Measurements from ENCODE around the gene ATG9B.

DNA sequence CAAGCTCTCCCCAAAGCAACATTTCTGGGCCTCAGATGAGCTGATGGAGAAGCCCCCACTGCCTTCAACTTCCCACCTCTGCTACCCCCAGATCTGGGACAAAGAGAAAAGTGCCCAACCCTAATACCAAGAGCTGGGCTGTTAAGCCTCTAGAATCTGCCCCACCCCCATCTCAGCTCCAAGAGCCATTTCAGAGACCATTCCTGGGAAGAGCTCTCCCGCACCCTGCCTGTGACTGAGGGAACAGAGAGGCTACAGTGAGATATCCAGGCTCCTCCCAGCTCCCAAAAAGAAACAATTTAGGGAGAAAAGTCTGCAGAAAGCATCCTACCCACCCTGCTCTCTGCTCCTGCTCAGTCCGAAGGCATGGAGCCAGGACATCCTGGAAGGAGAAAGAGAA is 43.6 kb downstream of the ATG9B start:
- TF ChIP-seq, protein P1, sequence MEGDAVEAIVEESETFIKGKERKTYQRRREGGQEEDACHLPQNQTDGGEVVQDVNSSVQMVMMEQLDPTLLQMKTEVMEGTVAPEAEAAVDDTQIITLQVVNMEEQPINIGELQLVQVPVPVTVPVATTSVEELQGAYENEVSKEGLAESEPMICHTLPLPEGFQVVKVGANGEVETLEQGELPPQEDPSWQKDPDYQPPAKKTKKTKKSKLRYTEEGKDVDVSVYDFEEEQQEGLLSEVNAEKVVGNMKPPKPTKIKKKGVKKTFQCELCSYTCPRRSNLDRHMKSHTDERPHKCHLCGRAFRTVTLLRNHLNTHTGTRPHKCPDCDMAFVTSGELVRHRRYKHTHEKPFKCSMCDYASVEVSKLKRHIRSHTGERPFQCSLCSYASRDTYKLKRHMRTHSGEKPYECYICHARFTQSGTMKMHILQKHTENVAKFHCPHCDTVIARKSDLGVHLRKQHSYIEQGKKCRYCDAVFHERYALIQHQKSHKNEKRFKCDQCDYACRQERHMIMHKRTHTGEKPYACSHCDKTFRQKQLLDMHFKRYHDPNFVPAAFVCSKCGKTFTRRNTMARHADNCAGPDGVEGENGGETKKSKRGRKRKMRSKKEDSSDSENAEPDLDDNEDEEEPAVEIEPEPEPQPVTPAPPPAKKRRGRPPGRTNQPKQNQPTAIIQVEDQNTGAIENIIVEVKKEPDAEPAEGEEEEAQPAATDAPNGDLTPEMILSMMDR (conservative IDR thresholded peaks at IDR 0.05; ENCODE audit: low read depth, low read length) = no peak
- TF ChIP-seq EZH2 (IDR thresholded peaks at IDR 0.05; ENCODE audit: low read length, unreplicated experiment) = no peak
